Hematopoietic multipotent progenitor cell treated with erythropoietin and hydrocortisone succinate and interleukin-3 and kit ligand, for 4 days (in vitro differentiated cells): ENCODE results near the gene MKNK1.
"Not testable (repeated sequence)": the region's sequence is repeated elsewhere in the genome, so short reads cannot be mapped to it uniquely, and the experiment has no call there.

Experiments used
- DNase-seq: peaks from one replicate; pipeline ENCODE4 v3.0.0-alpha.2; 2015

MKNK1 gene

GRCh38 chr1:46603858-46604549 is at the start of gene MKNK1:
MKNK1 (minus strand) TSS chr1:46604268; CDS start chr1:46583327, 20,941 bp downstream.
- DNase-seq: peak; percentile 98

- DNase-seq: no peak
These were observed 49.4 kb upstream of the MKNK1 start for GRCh38 chr1:46653405-46653958.

GRCh38 chr1:46652321-46653100 is 48.4 kb upstream of the MKNK1 start:
- DNase-seq: peak; percentile 41

DNA sequence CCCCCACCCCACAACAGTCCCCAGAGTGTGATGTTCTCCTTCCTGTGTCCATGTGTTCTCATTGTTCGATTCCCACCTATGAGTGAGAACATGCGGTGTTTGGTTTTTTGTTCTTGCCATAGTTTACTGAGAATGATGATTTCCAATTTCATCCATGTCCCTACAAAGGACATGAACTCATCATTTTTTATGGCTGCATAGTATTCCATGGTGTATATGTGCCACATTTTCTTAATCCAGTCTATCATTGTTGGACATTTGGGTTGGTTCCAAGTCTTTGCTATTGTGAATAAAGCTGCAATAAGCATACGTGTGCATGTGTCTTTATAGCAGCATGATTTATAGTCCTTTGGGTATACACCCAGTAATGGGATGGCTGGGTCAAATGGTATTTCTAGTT is 47.1 kb upstream of the MKNK1 start:
- DNase-seq: not testable (repeated sequence)

DNA sequence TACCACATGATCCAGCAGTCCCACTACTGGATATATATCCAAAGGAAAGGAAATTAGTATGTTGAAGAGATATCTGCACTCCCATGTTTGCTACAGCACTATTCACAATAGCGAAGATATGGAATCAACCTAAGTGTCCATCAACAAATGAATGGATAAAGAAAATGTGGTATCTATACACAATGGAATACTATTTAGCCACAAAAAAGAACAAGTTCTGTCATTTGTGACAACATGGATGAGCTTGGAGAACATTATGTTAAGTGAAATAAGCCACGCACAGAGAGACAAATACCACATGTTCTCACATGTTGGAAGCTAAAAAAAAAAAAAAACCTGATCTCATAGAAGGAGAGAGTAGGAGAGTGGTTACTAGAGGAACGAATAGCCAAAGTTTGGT is 46.4 kb upstream of the MKNK1 start:
- no peak for DNase-seq

GRCh38 chr1:46649764-46650163 is 45.7 kb upstream of the MKNK1 start:
- no peak for DNase-seq

- no peak for DNase-seq
These were observed 43.5 kb upstream of the MKNK1 start for GRCh38 chr1:46647611-46648010.

GRCh38 chr1:46646844-46647243 is 42.8 kb upstream of the MKNK1 start:
- no peak for DNase-seq

- DNase-seq: no peak
These were observed 42.3 kb upstream of the MKNK1 start for GRCh38 chr1:46646331-46646730.

GRCh38 chr1:46645815-46646214 is 41.7 kb upstream of the MKNK1 start:
- no peak for DNase-seq

DNA sequence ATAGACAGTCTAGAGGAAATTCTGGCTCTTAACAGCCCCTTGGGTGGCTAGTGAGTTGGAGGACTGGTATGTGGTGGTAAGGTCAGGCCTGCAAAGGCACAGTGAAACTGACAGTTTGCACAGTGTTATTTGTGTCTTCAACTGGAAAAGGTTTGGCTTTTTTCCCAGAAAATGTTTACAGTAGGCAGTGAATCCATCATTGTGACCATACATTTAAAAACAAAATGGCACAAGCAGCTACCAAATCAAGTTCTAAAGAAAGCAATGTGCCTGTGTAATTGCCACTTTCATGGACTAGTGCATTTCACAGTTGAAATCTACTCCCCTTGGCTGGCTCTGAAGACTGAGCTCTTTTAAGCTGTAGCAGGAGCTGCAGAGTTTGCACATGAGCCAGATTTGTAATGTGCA is 39.3 kb upstream of the MKNK1 start:
- no peak for DNase-seq

DNA sequence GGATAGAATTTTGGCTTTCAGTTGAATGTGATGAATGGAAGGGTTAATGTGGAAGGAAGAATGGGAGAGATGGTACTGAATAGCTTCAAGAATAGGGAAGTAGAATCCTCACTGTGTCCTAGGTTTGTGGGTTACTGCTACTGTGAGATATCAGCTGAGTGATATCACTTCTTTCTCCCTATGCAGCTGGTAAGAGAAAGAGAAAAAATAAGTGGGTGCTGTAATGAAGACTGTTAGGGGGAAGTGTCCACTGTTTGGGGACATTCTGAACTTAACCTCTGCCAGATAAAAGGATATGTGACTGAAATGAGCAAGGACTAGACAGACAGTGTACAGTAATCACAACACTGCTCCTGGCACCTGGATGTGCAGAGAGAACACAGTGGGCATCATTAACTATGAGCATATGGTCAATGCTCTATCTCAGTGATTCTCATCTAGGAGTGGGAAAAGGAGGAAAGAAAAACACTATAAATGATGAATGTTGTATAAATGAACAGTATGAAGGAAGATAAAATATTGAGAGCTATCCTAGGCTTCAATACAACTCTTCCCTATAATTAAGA is 38.1 kb upstream of the MKNK1 start:
- DNase-seq: peak; percentile 69

GRCh38 chr1:46639547-46639946 is 35.5 kb upstream of the MKNK1 start:
- no peak for DNase-seq

DNA sequence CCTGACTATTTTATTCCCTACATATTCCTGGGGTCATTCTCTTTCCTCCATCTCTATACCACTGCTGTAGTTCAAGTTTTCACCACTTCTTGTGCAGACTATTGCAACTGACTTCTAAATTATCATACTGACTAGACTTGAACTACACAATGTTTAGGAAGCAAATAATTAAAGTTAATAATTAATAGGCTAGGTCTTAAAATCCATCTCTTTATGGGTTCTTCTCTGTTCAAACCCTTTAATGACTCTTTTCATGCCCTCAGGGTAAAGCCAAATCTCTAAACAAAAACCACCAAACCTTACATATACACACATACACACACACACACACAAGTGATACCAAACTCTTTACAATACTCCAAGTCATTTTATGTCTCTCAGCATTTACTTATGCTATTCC is 34.9 kb upstream of the MKNK1 start:
- no peak for DNase-seq

GRCh38 chr1:46637444-46638083 is 33.5 kb upstream of the MKNK1 start:
- no peak for DNase-seq

DNA sequence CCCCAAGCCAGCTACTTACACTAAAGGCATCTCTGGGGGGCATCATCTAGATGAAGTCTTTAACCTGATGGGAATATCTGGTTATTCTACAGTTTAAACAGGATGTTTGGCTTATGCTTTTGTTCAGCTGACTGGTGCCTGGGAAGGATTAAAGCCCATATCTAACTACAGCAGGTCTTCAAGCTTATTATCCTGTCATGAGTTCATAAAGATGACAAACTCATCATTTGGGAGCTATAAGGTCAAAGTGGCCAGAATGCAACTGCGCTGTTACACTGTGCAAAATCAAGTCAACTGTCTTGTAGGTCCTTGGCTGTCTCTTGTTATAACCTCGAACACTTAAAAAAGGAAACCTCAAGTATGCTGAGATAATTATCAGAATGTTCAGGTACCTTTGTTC is 31.1 kb upstream of the MKNK1 start:
- DNase-seq: no peak

GRCh38 chr1:46630719-46631118 is 26.7 kb upstream of the MKNK1 start:
- DNase-seq: no peak

GRCh38 chr1:46623743-46624644 is 19.9 kb upstream of the MKNK1 start:
- peak; percentile 58 for DNase-seq

- peak; percentile 59 for DNase-seq
These were observed 18.3 kb upstream of the MKNK1 start for GRCh38 chr1:46622344-46622743.

DNA sequence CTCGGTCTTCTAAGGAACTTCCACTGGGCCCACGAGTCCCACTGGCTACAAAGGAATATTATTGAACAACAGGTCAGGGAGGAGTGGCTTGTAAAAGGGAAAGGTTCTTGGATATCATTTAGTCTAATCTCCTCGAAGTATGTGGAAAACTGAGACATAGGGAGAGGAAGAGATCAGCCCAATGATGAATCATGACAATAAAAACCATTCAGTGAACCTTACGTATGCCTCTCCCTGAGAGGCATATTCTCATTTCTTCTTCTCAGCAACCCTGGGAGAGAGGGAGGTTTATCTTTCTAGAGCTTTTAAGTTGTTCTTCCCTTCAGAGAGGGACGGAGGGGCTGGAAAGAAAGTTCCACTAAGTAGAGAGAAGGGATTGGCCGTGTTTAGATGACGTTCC is 17.9 kb upstream of the MKNK1 start:
- DNase-seq: no peak

DNA sequence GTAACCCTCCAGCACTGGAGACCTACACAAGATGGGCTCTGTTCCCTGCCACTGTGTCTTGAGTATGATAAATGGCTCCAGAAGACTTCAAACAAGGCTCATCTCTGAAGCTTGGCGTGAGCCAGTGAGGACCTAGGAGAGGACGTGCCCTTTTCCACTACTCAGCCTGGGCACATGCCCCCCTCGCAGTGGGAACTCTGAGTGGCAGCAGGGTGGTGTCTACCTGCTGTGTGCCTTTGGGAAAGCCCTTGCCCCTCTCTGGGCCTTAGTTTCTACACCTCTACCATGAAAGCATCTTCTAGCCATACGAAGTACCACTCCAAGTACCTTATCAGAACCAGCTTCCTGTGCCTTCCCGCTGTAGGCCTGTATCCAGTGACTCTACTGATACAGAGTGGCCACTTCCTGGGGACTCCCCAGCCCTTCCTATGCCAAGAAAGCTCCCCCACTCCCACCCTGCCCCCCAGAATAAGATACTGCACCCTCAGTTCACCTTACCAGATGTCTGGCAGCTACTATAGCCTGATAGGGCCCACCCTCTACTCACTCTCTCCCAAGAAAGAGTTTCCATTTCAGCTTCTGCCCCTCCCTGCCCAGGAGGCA is 15.7 kb upstream of the MKNK1 start:
- DNase-seq: peak; percentile 64
